A549 treated with dexamethasone at 1 μM for 4 hours (cell line): ENCODE results near the gene PCOLCE2. TPM values are rescaled to one million over a fixed set of nuclear protein-coding genes. Genes with fewer than 3 reads are reported as not detected.

ENCODE experiments used
- total RNA-seq: library from RNA; stranded (reverse); fragments of 200-300 nt; extraction: Qiagen RNA extraction; gene quantifications from 5 replicates; pipeline ENCODE4 v1.2.3, GENCODE V29; 2022

Gene PCOLCE2, protein sequence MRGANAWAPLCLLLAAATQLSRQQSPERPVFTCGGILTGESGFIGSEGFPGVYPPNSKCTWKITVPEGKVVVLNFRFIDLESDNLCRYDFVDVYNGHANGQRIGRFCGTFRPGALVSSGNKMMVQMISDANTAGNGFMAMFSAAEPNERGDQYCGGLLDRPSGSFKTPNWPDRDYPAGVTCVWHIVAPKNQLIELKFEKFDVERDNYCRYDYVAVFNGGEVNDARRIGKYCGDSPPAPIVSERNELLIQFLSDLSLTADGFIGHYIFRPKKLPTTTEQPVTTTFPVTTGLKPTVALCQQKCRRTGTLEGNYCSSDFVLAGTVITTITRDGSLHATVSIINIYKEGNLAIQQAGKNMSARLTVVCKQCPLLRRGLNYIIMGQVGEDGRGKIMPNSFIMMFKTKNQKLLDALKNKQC
- 27.5 to 40.1 TPM (median 29.5 TPM) in 5 replicates for total RNA-seq

DNA sequence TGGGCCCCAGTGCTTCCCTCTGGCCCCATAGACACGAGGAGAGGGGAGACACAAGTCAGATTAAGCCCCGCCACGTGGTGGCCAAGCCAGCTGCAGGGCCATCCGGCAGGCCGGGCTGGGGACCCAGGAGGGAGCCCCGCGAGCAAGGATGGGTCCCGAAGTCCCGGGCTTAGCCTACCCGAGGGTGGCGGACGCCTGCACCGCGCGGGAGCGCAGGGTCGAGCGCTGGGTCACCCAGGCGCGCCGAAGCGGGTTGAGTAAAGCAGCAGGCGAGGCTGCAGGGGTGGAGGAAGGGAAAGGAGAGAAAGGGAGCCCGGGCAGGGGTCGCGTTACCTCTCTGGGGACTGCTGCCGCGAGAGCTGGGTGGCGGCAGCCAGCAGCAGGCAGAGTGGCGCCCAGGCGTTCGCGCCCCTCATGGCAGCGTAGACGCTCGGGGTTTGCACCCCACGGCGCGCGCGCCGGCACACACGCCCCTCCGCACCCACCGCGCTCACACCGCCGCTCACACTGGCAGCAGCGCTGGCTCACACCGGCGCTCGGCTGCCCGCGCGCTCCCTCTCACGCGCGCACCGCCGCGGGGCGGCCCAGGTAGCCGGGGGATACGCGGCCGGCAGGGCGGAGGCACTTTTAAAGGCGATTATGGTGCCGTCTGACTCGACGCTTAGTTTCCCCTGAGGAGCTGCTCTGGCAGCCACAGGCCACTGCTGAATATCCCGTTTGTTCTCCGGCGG is at the start of gene PCOLCE2:
Gene PCOLCE2 (minus strand): TSS at position 603 of the 731 bp plus-strand sequence. CDS start 187 bp downstream, at position 416.

Other genes with a start within 250 kb of the PCOLCE2 start
- 4.7 to 8.9 TPM (median 8.0 TPM) in 5 replicates for gene TRPC1, start 165.0 kb downstream of the PCOLCE2 start, total RNA-seq
- gene PAQR9, start 74.6 kb upstream of the PCOLCE2 start, total RNA-seq = 1.8 to 2.5 TPM (median 2.0 TPM) in 5 replicates
- gene U2SURP, start 112.5 kb upstream of the PCOLCE2 start, total RNA-seq = 76.7 to 104 TPM (median 92.8 TPM) in 5 replicates
- gene CHST2, start 230.7 kb upstream of the PCOLCE2 start, total RNA-seq = 0.80 to 1.3 TPM (median 1.1 TPM) in 5 replicates